Hematopoietic multipotent progenitor cell (in vitro differentiated cells): ENCODE data around the gene GABRB1. TPM values are rescaled to one million over a fixed set of nuclear protein-coding genes. Genes with fewer than 3 reads are reported as not detected.
"Not testable (repeated sequence)": the region's sequence is repeated elsewhere in the genome, so short reads cannot be mapped to it uniquely, and the experiment has no call there.

Source experiments
- DNase-seq, 3 donors: peaks; one replicate each; pipeline ENCODE4 v3.0.0-alpha.2; 2011 to 2015; ENCODE audit warnings: low read depth in 2 of 3, low spot score in 2 of 3
- total RNA-seq: library from RNA; depleted of rRNA; stranded (reverse); fragments of >200 nt; gene quantifications from one replicate; pipeline ENCODE4 v1.2.3, GENCODE V29; 2012

Gene GABRB1
- total RNA-seq, 1 donor: not detected

DNA sequence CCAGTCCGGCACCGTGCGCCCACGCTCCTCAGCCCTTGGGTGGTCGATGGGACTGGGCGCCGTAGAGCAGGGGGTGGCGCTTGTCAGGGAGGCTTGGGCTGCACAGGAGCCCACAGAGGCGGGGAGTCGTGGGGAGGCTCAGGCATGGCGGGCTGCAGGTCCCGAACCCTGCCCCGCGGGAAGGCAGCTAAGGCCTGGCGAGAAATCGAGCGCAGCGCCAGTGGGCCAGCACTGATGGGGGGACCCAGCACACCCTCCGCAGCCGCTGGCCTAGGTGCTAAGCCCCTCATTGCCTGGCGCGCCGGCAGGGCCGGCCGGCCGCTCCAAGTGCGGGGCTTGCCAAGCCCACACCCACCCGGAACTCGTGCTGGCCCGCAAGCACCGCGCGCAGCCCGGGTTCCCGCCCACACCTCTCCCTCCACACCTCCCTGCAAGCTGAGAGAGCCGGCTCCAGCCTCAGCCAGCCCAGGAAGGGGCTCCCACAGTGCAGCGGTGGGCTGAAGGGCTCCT, 346.7 kb downstream of the GABRB1 start:
- not testable (repeated sequence) for DNase-seq

DNA sequence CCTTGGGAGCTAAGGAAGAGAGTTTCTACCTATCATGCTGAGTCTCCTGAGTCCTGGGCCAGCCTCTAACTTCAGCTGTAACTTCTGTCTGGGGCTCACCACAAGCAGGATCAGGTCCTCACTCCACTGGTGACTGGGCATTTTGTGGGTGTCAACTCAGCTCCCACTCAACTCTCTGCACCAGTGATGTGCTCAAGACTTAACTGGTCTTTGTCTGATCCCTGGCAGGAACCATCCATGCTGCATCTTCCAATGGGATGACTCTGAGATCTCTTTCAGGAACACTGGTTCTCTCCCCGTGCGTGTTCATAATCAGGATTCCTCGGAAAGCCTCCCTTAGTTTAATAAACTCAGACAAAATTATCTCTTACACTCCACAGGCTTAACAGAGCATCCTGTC, 349.8 kb downstream of the GABRB1 start:
- no peak for DNase-seq

DNA sequence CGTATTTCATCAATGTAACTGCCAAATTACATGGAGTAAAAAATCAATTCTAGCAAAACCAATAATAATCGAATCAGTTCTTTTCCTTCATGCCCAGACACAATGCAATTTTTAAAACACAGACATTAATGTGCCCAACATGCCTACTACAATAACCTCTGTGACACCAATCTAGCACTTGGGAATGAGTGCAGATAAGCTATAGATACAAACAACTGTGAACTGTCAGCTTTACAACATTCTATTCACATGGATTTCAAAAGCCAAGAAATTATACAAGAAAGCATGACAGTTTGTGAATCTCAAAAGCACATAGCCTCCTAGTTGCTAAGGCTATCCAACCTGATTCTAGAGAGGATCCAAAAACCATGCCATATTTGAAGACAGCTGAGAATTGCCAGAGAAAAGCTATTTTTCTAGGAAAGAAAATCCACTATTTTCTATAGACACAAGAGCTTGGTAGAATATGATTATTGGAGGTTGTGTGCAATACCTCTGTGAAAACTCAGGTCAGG, 351.5 kb downstream of the GABRB1 start:
- DNase-seq: no peak

DNA sequence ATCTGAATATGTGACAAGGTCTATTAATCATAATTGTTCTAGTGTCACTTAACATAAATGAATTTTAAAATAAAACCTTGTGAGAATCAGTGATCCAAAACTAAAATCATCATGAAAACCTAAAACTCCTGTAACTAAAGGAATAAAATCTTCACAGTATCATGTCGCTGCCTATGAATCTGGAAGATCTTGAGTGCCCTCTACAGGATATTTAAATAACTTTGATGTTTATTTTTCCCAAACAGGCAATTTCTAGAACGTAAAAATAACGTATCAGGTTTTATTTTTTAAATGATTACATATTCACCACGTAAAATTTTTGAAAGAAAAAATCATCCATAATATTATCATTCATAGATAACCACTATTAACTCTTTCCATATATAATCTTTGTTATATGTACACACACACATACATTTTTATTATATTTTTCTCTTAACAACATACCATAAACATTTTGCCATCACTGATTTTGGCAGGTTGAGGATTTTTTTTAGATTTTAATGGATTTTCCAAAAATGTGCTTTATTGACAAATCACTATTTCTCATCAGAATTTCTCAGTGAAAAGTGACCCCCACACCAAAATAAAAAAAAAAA, 352.6 kb downstream of the GABRB1 start:
- peak in 2 of 3 donors; percentile 14 to 59 for DNase-seq

DNA sequence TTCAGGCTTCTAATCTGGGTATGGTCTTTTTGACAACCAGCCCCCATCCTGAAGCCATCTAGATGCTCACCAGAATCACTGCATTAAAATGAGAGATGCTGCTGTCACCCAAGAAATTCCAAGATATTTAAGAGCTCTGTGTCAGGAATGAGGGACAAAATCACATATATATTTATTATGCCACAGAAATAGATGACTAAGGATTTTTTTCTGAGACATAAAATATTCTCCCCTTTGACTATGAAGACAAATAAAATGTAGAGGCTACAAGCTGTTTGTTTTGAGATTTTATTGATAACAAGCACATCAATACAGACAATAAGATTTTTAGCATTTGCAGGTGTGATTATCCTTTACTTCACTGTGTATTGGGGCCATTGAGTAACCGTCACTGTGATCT, 354.8 kb downstream of the GABRB1 start:
- no peak for DNase-seq

DNA sequence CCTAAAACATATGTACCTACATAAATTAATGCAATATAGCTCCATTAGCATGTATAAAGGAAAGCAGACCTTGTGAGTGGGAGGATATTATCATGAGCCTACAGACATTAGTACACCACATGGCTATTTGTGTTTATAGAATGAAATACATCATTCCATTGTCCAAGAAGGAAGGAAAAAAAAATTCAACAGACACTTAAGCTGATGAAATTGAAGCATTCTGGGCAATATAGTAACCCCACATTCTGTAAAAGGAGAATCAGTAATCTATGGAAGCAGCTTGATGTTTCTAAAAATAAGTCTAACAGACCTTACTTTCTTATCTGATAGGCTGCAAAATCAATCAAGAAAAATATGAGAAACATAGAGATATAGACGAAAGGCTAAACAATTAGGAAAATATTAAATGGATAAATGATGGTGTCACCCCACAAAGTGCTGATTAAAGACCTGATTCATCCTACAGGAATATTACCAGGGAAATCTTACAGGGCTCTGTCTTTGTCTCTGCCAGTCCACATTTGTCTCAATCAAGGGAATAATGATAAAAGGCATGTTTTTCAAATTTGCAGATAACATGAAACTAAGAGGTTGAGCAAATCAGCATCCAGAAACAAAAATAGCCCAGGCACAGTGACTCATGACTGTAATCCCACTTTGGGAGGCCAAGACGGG, 355.3 kb downstream of the GABRB1 start:
- DNase-seq: no peak

DNA sequence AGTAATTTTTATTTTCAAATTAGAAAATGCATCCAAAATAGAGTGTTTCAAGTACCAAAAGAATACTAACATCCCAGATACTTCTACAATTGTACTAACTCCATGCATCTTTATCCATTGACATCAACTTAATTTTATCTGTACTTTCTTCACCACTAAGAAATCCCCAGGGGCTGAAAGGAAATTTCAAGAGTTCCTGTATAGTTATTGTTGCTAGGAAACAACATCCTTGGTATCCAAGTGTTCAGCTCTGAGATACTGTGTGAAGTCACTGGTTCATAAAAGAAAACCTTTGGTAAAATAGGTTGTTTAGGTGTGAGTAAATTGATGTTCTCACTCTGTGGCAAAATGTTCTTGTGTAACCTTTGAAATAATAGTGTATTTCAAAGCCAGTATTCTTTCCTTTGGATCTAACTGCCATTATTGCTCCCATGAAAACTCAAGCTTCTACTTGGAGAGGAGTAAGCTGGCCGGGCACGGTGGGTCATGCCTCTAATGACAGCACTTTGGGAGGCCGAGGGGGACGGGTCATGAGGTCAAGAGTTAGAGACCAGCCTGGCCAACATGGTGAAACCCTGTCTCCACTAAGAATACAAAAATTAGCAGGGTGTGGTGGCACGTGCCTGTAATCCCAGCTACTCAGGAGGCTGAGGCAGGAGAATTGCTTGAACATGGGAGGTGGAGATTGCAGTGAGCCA, 359.2 kb downstream of the GABRB1 start:
- no peak for DNase-seq

DNA sequence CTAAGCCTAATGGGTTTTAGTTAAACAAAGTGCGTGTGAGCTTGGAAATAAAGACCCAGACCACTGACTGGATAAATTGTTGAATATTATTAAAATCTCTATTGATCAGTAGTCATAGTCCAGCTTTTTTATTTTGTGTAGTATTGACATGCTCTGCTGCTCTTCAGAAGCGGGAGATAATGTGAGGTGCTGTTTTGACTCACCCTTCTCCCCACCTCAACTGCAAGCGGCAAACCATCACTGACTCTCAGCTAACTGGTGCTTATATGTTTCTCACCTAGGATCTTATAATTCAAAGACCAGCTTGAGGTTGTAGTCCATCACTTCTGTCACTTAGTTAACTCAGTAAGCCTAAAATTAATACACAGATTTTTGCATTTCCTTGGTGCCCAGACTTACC, 359.9 kb downstream of the GABRB1 start:
- no peak for DNase-seq

DNA sequence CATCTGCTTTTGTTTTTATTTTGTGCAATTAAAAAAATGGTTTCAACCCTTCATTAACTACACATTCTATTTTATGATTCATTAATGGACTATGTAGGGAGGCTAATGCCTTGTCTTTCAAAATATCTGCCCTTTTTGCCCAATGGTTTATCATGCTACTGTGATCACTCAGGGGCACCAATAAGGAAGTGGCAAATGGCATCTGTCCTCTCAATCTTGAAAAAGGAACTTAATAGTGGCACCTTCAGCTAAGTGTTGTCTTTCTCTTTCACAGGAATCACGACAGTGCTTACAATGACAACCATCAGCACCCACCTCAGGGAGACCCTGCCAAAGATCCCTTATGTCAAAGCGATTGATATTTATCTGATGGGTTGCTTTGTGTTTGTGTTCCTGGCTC, 375.0 kb downstream of the GABRB1 start:
- DNase-seq: peak in 1 of 3 donors; percentile 7

DNA sequence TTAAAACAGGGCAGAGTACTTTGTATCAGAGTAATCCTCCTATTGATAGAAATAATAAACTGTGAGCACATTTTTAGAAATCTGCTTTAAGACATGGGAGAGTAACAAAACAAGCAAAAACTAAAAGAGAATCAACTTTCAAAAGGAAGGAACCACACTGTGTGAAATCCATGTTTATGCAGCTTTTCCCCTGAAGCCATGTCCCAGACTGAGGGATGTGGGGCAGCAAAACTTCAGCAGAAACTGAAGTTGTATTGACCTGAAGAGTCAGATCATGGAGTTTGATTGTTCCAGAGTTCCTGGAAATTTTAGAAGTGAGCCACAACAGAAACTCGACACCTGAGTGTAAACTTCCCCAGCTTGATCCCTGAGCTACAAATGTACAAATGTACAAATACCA, 378.9 kb downstream of the GABRB1 start:
- DNase-seq: no peak

DNA sequence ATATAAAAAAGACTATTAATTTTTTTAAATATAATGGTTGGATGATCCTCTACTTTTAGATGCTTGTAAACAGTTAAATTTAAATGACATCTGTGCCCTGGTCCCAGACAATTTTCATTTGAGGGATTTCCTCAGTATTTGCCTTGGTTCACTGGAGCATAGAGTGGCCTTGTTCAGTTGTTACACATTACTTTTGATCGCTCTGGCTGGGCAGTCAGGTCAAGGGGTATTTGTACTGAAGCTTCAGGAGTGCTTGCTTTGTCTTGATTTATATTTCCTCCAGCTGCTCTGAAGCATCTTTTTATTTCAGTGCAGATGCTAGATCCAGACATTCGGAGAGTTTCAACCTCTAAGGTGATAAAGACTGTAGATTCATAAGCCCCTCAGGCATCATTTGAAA, 382.2 kb downstream of the GABRB1 start:
- DNase-seq: no peak

DNA sequence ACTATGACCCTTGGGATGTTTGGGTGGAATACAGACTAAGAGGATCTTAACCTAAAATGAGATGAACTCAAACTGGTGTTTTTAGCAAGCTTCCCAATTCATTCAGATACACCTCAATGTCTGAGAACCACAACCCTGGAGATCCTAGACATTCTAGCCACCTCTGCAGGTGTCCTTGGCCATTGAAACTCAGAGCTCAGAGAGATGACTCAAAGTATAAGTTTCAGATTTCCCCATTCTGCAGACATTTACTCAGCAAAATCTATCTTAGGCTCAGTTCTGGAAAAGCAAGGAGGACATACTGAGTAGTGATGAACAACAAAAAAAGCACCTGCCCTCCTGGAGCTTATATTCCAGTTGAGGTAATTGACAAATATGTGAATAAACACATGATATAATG, 384.4 kb downstream of the GABRB1 start:
- DNase-seq: no peak

DNA sequence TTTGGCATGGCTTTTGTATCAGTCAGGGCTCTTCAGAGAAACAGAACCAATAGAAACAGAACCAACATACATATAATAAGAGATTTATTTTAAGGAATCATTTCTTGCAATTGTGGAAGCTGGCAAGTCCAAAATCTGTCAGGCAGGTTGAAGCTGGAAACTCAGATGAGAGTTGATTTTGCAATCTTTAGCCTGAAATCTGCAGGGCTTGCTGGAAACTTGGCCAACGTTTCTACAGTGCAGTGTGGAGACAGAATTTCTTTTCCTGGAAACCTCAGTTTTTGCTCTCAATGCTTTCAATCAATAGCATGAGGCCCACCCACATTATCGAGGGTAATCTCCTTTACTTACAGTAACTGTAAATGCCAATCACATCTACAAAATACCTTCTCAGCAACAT, 386.8 kb downstream of the GABRB1 start:
- no peak for DNase-seq

DNA sequence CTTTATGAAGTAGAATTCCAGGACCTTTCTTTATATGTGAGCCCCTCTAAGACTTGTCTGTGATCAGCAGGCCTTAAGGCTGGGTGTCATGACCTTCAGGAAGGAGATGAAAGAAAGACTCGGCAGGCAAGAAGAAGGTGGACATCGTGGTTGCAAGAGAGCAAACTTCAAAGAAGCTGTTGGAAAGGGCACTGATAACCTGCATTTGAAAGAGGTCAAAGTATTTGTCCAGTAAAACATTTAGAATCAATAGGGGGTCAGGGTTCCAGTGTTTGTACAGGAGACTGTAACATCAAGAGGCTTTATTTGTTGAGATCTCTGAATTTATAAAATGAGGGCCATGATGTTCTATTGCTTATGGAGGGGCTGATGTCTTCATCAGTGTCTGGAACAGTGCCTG, 387.9 kb downstream of the GABRB1 start:
- DNase-seq: no peak

DNA sequence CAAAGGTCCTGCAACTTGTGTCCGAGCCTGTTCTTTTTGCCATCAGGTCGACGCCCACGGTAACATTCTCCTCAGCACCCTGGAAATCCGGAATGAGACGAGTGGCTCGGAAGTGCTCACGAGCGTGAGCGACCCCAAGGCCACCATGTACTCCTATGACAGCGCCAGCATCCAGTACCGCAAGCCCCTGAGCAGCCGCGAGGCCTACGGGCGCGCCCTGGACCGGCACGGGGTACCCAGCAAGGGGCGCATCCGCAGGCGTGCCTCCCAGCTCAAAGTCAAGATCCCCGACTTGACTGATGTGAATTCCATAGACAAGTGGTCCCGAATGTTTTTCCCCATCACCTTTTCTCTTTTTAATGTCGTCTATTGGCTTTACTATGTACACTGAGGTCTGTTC, 394.3 kb downstream of the GABRB1 start:
- DNase-seq: no peak

DNA sequence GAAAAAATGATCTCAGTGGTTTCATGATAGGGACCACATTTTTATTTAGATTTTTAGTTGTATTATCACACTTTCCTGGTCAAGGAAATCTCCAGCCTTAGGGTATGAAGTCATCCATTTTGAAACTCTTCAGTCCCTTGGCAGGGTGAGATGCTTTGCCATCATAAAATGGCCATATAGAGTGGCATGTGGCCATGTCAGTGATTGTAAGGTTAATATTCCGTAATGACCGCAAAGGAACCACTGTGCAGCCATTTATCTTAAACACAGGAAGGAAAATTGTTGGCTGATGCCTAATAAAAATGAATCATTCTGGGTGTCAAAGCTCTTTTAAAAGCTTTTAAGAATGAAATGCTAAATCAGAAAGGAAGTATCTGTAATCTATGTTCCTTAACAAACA, 396.6 kb downstream of the GABRB1 start:
- no peak for DNase-seq

DNA sequence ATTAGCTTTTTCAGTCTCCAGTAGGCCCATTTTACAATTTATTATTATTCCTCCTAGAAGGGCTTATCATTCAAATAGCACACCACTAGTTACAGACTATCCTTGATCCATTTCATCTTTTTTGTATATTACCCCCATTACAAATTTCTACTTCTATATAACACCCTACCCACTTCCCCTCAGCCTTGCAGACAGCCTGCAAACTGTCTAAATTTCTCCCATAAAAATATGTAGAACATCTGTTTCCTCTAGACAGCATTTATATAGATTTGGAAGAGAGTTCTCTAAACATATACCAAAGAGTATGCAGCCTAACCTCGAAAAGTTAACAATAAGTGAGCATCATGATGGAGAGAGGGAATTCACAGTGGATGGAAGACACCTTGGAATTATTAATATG, 401.4 kb downstream of the GABRB1 start:
- peak in 1 of 3 donors; percentile 75 for DNase-seq

DNA sequence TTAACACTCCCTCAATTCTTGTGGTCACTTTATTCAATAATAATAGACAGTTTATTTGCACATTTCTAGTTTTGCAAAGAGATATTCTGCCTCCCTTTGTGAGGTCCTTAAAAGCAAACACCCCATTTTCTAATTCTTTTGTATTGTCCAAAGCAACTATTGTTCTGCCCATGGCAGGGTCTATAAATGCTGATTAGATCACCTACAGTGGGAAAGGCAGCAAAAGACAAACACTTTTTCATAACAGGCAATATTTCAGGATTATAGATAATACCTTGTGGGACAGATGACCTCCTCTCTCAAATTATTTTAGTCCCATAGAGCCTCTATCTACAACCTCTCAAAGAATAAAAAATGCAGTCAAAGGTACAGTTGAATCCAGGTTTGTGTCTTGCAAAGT, 403.6 kb downstream of the GABRB1 start:
- DNase-seq: no peak

DNA sequence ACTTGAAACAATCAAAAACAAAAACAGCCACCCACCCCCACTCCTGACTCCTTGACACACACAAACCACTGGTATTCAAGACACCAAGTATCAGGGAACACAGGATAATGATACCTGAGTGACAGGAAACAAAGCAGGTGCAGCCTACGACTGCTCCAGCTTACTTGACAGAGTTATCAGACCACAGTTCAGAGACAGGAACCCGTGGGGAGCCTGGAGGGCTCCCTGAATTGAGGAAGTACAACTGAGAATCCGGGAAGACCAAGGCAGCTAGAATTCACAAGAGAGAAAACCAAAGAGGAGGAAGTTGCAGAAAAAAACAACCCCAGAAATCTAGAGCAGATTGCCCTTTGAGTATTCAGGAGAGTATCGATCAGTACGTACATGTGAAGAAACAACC, 411.6 kb downstream of the GABRB1 start:
- peak in 2 of 3 donors; percentile 40 to 62 for DNase-seq

DNA sequence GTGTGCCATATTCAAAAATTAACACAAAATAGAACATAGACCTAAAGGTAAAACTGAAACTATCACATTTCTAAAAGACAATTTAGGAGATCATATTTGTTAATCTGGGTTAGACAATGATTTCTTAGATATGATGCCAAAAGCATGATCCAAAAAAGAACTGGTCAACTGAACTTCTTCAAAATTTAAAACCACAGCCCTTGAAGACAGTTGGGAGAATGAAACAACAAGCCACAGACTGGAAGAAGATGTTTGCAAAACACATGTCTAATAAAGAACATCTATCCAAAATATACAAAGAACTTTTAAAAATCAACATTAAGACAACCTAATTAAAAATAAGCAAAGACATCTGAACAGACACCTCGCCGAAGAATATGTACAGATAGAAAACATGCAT, 412.7 kb downstream of the GABRB1 start:
- no peak for DNase-seq

DNA sequence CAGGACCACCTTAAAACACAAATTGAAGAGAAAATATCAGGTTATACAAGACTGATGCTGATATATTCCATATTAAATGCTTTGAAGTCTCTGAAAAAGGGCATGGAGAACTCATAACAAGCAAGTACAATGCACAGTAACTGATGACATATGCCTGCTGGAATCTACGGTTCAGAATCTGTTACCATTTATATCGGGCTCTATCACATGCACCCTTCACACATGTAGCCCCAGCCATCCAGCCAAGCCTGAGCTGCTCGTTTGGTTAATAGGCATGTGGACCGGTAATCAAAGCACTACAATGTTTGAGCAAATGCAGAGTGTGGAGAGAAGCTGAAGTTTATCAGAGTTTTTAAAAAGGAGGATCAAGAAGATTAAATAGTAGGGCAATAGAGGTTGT, 420.3 kb downstream of the GABRB1 start:
- DNase-seq: no peak

DNA sequence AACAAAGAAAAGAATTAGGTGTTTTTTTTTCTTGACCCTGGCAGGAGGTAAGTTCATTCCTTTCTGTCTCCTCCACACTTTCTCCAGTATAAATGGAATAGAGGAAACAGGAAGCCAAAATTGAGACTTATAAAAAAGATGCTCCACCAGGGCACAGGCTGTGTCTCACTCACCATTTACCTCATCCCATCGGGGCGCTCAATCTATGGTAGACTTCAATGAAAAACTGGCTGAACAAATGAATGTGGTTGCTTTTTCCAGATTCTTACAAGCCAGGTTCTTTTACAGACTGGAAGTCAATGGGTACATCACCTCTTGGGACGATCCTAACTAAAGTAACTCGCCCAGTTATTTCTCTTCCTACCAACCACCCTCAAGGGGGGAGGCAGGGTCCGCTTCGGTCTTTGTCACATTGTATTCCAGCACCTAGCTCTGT, 431.4 kb downstream of the GABRB1 start:
- DNase-seq: no peak
